ENCODE results near the gene ZNF462. TPM values are rescaled to one million over a fixed set of nuclear protein-coding genes. Genes with fewer than 3 reads are reported as not detected.

Gene ZNF462
- total RNA-seq, 1 donor from 2014 or later: 98.3 TPM

DNA sequence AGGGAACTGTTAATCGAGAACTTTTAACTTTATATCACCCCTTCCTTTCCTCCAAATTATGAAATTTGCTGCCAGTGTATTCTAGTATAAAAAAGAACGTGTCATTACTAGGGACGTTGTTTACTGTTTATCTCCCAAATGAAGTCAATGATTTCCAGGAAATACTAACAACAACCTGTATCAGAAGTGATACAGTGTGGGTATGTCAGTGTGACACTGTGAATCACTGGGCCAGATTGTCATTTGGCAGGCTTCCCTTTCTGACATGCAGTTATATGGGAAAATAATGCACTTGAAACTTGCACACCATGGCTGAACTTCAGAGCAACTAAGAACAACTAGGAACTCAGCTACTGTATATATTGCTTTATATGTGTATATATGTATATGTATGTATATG is 12.6 kb downstream of the ZNF462 start:
- DNase-seq (ENCODE audit: low spot score): no peak
- H3K9me3 Mint-ChIP-seq (ENCODE audit: unreplicated experiment): no peaks in the 10 kb centered on the region
- no peak overlapping the region for H3K27ac Mint-ChIP-seq (ENCODE audit: unreplicated experiment)
- no peak for TF ChIP-seq CTCF (IDR thresholded peaks at IDR 0.05; ENCODE audit: unreplicated experiment)
- no peaks in the 10 kb centered on the region for H3K27me3 Mint-ChIP-seq (ENCODE audit: unreplicated experiment)
- peaks cover 50% of the 10 kb centered on the region for H3K4me1 Mint-ChIP-seq (ENCODE audit: unreplicated experiment)
- peaks cover 5% of the 10 kb centered on the region for H3K36me3 Mint-ChIP-seq (ENCODE audit: low read depth, unreplicated experiment)
- no peak overlapping the region for H3K4me3 Mint-ChIP-seq (ENCODE audit: unreplicated experiment)

DNA sequence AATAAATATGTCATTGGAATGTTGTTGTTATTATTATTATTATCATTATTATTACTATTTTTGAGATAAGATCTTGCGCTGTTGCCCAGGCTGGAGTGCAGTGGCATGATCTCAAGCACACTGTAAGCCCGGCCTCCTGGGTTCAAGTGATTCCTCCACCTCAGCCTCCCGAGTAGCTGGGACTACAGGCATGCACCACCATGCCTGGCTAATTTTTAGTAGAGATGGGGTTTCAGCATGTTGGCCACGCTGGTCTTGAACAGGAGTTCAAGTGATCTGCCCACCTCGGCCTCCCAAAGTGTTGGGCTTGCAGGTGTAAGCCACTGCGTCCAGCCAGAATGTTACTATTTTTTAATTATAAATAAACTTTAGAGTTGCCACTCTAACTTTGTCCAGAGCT is 14.4 kb downstream of the ZNF462 start:
- Mint-ChIP-seq H3K27me3 (ENCODE audit: unreplicated experiment) (no peaks in the 10 kb centered on the region), H3K4me3 (ENCODE audit: unreplicated experiment) (no peak overlapping the region), H3K36me3 (ENCODE audit: low read depth, unreplicated experiment) (peaks cover 6% of the 10 kb centered on the region), H3K27ac (ENCODE audit: unreplicated experiment) (no peak overlapping the region), H3K9me3 (ENCODE audit: unreplicated experiment) (no peaks in the 10 kb centered on the region), H3K4me1 (ENCODE audit: unreplicated experiment) (peaks cover 48% of the 10 kb centered on the region)
- no peak for TF ChIP-seq CTCF (IDR thresholded peaks at IDR 0.05; ENCODE audit: unreplicated experiment)
- DNase-seq (ENCODE audit: low spot score): no peak

GRCh38 chr9:106878081-106878837 is 15.3 kb downstream of the ZNF462 start:
- Mint-ChIP-seq H3K27me3 (ENCODE audit: unreplicated experiment) (peaks cover 1% of the 10 kb centered on the region), H3K27ac (ENCODE audit: unreplicated experiment) (peak overlapping the region; percentile 10), H3K9me3 (ENCODE audit: unreplicated experiment) (no peaks in the 10 kb centered on the region), H3K36me3 (ENCODE audit: low read depth, unreplicated experiment) (peaks cover 6% of the 10 kb centered on the region), H3K4me1 (ENCODE audit: unreplicated experiment) (peaks cover 52% of the 10 kb centered on the region), H3K4me3 (ENCODE audit: unreplicated experiment) (no peak overlapping the region)
- no peak for DNase-seq (ENCODE audit: low spot score)
- no peak for TF ChIP-seq CTCF (IDR thresholded peaks at IDR 0.05; ENCODE audit: unreplicated experiment)

DNA sequence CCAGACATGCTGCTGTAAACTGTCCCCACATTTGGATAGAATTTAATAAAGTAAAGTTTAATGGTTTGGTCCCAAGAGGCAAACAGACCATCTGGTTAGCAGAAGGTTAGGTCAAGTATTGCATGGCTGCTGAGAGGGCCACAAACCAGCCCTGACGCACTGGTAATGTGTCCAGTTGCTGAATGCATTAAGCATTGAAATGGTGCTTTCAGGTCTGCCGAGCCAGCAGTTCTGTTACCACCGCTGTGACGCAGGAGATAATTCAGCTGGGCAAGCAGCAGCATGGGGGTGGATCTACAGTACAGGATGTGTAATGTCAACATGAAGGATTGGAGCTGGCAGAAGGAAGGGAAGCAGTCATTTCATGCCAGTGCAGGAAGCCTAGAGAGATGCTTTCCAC is 16.0 kb downstream of the ZNF462 start:
- H3K9me3 Mint-ChIP-seq (ENCODE audit: unreplicated experiment): no peaks in the 10 kb centered on the region
- H3K4me3 Mint-ChIP-seq (ENCODE audit: unreplicated experiment): no peak overlapping the region
- peaks cover 1% of the 10 kb centered on the region for H3K27me3 Mint-ChIP-seq (ENCODE audit: unreplicated experiment)
- peaks cover 46% of the 10 kb centered on the region for H3K4me1 Mint-ChIP-seq (ENCODE audit: unreplicated experiment)
- TF ChIP-seq CTCF (IDR thresholded peaks at IDR 0.05; ENCODE audit: unreplicated experiment): no peak
- peaks cover 6% of the 10 kb centered on the region for H3K36me3 Mint-ChIP-seq (ENCODE audit: low read depth, unreplicated experiment)
- DNase-seq (ENCODE audit: low spot score): peak; percentile 22
- peak overlapping the region; percentile 34 for H3K27ac Mint-ChIP-seq (ENCODE audit: unreplicated experiment)

DNA sequence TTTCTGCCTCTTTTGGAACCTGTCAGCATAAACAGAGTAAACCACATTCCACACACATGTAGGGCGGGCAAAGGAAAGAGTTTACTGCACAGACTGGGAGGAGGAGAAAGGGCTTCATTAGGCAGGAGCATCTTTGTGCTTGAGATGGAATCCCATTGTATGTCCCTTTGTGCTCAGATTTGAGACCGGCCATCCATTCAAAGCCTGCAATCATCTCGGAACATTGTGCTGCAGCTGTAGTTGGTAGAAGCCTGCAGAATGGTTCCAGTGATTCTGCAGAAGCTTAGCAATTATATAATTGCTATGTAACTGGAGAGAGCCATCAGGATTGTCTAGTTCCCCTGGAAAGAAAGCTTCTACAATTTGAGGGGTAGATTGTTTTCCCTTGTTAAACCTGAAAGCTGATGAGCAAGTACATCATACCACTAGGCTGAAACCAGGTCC is 16.5 kb downstream of the ZNF462 start:
- H3K36me3 Mint-ChIP-seq (ENCODE audit: low read depth, unreplicated experiment): peaks cover 6% of the 10 kb centered on the region
- peak overlapping the region; percentile 1 for H3K27ac Mint-ChIP-seq (ENCODE audit: unreplicated experiment)
- H3K4me1 Mint-ChIP-seq (ENCODE audit: unreplicated experiment): peaks cover 46% of the 10 kb centered on the region
- H3K9me3 Mint-ChIP-seq (ENCODE audit: unreplicated experiment): no peaks in the 10 kb centered on the region
- H3K27me3 Mint-ChIP-seq (ENCODE audit: unreplicated experiment): peaks cover 1% of the 10 kb centered on the region
- no peak for TF ChIP-seq CTCF (IDR thresholded peaks at IDR 0.05; ENCODE audit: unreplicated experiment)
- H3K4me3 Mint-ChIP-seq (ENCODE audit: unreplicated experiment): no peak overlapping the region
- DNase-seq (ENCODE audit: low spot score): no peak

All from endothelial cell (in vitro differentiated cells).